Esophagus squamous epithelium (tissue), 5 donors: ENCODE measurements around the gene UGT2B17. TPM values are rescaled to one million over a fixed set of nuclear protein-coding genes. Genes with fewer than 3 reads are reported as not detected.

Source experiments
- DNase-seq: peaks from one replicate; lab custom pipeline; 2025; lab: John Stamatoyannopoulos, UW
- H3K27ac ChIP-seq, 4 donors: fragments of 200-600 bp; sonication (generic); one replicate each; pipeline ENCODE4 v1.5.1; 2016 to 2019; ENCODE audit warnings: mild to moderate bottlenecking in 1 of 4
- H3K27me3 ChIP-seq, 4 donors: fragments of 200-600 bp; sonication (generic); 1 replicate in 3 of 4; 2 replicates in 1 of 4; pipeline versions ENCODE4 v1.5.1 to v1.6.0; 2017 to 2021; ENCODE audit warnings: antibody characterized with exemption in 1 of 4
- H3K36me3 ChIP-seq, 3 donors: fragments of 200-600 bp; sonication (generic); one replicate each; pipeline ENCODE4 v1.5.1; 2016 to 2019
- H3K4me1 ChIP-seq, 3 donors: fragments of 200-600 bp; sonication (generic); one replicate each; pipeline ENCODE4 v1.5.1; 2017 to 2019
- H3K4me3 ChIP-seq, 4 donors: fragments of 200-600 bp; sonication (generic); 1 replicate in 3 of 4; 2 replicates in 1 of 4; pipeline ENCODE4 v1.5.1; 2016 to 2019; ENCODE audit warnings: mild to moderate bottlenecking in 2 of 4, moderate library complexity in 1 of 4
- H3K9me3 ChIP-seq, 3 donors: fragments of 200-600 bp; sonication (generic); one replicate each; pipeline ENCODE4 v1.5.1; 2016 to 2019
- CTCF ChIP-seq, 6 experiments: fragments of 450-650 bp in 4 of 6; fragments of 200-600 bp in 2 of 6; sonication (generic) in 2 of 6; IDR thresholded peaks; one replicate each; pipeline ENCODE4 v1.5.1; 2016 to 2019; ENCODE audit warnings: antibody characterized with exemption in 6 of 6, mild to moderate bottlenecking in 4 of 6, moderate library complexity in 4 of 6
- POLR2A ChIP-seq, 4 donors: fragments of 450-650 bp; IDR thresholded peaks; one replicate each; pipeline ENCODE4 v1.6.1; 2017; ENCODE audit warnings: antibody characterized with exemption in 4 of 4, mild to moderate bottlenecking in 4 of 4, moderate library complexity in 3 of 4
- WGBS, 2 donors: methylation state at CpG; one replicate each; pipeline ENCODE4 v1.1.5; 2018; 5-methylcytosine and 5-hydroxymethylcytosine counted together
- intact Hi-C: fragments of 100-400 bp; cut with DNase I; formaldehyde crosslinking; loops from one replicate; pipeline ENCODE4 v1.15.0; 2022
- total RNA-seq, 4 donors: library from RNA; depleted of rRNA; stranded (reverse); fragments of >200 nt; gene quantifications; one replicate each; pipeline ENCODE4 v1.1.0, GENCODE V29; 2016
- donor health status: DM: yes; HTN: yes; CAD: no.

Gene UGT2B17
- total RNA-seq, 4 donors from 2014 or later: not detected

GRCh38 chr4:68499021-68499420, 77.1 kb downstream of the UGT2B17 start:
- intact Hi-C loops: no loop called here
- Histone ChIP-seq H3K4me1 (peaks cover 0 to 3% (median 0%) of the 10 kb centered on the region in 3 donors), H3K9me3 (no peaks in the 10 kb centered on the region), H3K4me3 (no peak overlapping the region), H3K27me3 (no peaks in the 10 kb centered on the region), H3K36me3 (no peaks in the 10 kb centered on the region), H3K27ac (no peak overlapping the region)
- DNase-seq: no peak
- no peak for TF ChIP-seq POLR2A (IDR thresholded peaks at IDR 0.05)
- TF ChIP-seq CTCF (IDR thresholded peaks at IDR 0.05): no peak
- WGBS, 2 donors: 63 to 69% methylated on average over 4 of the region's 4 CpGs

- Histone ChIP-seq H3K36me3 (no peaks in the 10 kb centered on the region), H3K27me3 (no peaks in the 10 kb centered on the region), H3K27ac (no peak overlapping the region), H3K4me1 (peaks cover 0 to 3% (median 0%) of the 10 kb centered on the region in 3 donors), H3K9me3 (no peaks in the 10 kb centered on the region), H3K4me3 (no peak overlapping the region)
- 19 to 20% methylated on average over 5 of the region's 5 CpGs for WGBS, 2 donors
- DNase-seq: no peak
- TF ChIP-seq POLR2A (IDR thresholded peaks at IDR 0.05) (no peak), CTCF (IDR thresholded peaks at IDR 0.05) (peak; percentile 20 to 87 (median 68))
- intact Hi-C loops: no loop called here
Observed at GRCh38 chr4:68498413-68499007, 77.6 kb downstream of the UGT2B17 start.

GRCh38 chr4:68494688-68495087, 81.4 kb downstream of the UGT2B17 start:
- 0 to 13% methylated on average over 1 of the region's 1 CpG for WGBS, 2 donors
- intact Hi-C loops: no loop called here
- no peak for DNase-seq

GRCh38 chr4:68490826-68491457, 85.2 kb downstream of the UGT2B17 start:
- 90 to 92% methylated on average over 6 of the region's 6 CpGs for WGBS, 2 donors

More at GRCh38 chr4:68494688-68495087, 81.4 kb downstream of the UGT2B17 start:
- peaks cover 0 to 3% (median 0%) of the 10 kb centered on the region in 3 donors for H3K4me1 ChIP-seq
- H3K27me3 ChIP-seq: no peaks in the 10 kb centered on the region
- no peak overlapping the region for H3K4me3 ChIP-seq
- no peaks in the 10 kb centered on the region for H3K9me3 ChIP-seq
- H3K27ac ChIP-seq: no peak overlapping the region
- no peaks in the 10 kb centered on the region for H3K36me3 ChIP-seq
- TF ChIP-seq CTCF (IDR thresholded peaks at IDR 0.05): no peak
- TF ChIP-seq POLR2A (IDR thresholded peaks at IDR 0.05): no peak

More at GRCh38 chr4:68490826-68491457, 85.2 kb downstream of the UGT2B17 start:
- Histone ChIP-seq H3K4me3 (no peak overlapping the region), H3K4me1 (peaks cover 0 to 3% (median 0%) of the 10 kb centered on the region in 3 donors), H3K36me3 (no peaks in the 10 kb centered on the region), H3K27me3 (no peaks in the 10 kb centered on the region), H3K27ac (no peak overlapping the region), H3K9me3 (no peaks in the 10 kb centered on the region)
- DNase-seq: no peak
- intact Hi-C loops: no loop called here
- TF ChIP-seq CTCF (IDR thresholded peaks at IDR 0.05) (no peak), POLR2A (IDR thresholded peaks at IDR 0.05) (no peak)
